Measurements from ENCODE around the gene GTSE1.

The GTSE1 gene

DNA sequence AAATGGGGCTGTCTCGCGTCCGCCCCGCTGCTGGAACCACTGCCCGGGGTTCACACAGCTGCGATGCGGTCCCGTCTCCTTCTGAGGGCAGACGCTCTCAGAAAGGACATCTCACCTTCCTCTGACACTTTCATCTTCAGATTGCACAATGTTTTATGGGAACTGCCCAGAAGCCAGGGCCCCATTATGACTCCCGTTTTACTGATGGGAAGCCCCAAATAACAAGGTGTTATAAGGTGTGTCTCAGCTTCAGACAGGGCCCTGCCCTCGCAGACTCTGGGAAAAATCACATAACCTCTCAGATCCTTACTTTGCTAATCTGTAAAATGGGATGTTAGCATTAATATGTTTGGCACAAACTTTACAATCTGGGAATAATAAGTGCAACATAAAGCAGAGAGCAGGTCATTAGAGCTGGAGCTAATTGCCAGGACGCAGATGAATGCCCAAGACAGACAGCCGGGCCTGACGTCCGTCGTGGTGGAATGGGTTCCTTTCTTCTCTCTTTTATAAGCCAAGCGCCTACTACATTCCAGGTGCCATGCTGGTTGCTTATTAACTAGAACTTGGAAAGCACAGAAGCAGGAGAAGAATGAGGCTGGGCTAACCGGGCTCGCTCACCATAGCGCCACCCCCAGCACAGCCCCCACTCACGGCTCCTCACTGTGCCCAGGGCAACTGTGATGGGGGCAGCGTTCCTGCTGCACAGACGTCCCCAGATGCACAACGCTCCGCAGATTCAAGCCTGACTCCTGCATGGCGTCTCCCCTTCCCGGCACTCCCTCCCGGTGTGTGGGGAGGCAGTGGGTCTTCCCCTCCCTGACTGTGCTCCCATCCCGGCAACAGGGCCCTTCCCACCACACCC, 82.6 kb downstream of the GTSE1 start:
- no peak for DNase-seq (ENCODE audit: low spot score)

GRCh38 chr22:46380069-46380468, 83.4 kb downstream of the GTSE1 start:
- DNase-seq (ENCODE audit: low spot score) = no peak
